HL-60 (cell line): ENCODE data around the gene KDM5B.

Experiments
- TF ChIP-seq, protein P1 (sequence below): IDR thresholded peaks from one replicate; pipeline ENCODE4 v1.5.1; 2011; ENCODE audit warnings: low read length, control low read depth, inconsistent platforms; ENCODE audit not compliant: insufficient read depth
- TF ChIP-seq, protein P2 (sequence below): IDR thresholded peaks from 2 replicates; pipeline ENCODE4 v1.6.1; 2012; ENCODE audit warnings: low read depth; ENCODE audit not compliant: insufficient replicate concordance

DNA sequence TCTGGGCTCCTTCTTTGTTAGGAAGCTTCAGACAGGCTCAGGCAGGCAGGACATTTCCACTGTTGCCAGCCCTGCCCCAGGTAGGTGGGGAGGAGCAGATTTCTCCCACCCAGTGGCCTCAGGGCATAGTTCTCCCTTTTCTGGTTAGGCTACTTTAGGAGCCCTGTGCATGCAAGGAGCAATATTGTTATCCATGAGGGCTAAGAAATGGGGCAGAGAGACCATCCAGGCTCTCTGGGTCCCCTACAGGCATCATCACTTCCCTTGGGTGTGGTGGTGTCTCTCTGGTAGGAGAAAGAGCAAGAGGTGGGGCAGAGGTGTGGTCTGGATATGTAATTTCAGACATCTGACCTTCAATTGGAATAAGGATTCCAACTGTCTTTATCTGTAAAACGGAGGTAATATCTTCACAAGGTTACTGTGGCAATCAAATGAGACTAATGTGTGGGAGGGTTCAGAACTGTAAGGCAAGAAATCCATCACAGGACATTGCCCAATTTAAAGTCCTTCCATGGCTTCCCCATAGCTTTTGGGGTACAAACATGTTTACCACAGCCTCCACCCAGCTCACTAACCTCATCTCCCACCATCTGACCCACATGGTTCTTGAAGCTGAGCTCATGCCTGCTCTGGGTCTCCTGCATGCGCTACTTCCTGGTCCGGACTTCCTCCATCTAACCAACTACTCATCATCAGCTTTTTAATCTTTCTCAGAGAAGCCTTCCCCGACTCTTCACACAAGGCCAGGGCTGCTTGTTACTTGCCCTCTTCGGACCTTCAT is 28.6 kb upstream of the KDM5B start:
- TF ChIP-seq, protein P1, sequence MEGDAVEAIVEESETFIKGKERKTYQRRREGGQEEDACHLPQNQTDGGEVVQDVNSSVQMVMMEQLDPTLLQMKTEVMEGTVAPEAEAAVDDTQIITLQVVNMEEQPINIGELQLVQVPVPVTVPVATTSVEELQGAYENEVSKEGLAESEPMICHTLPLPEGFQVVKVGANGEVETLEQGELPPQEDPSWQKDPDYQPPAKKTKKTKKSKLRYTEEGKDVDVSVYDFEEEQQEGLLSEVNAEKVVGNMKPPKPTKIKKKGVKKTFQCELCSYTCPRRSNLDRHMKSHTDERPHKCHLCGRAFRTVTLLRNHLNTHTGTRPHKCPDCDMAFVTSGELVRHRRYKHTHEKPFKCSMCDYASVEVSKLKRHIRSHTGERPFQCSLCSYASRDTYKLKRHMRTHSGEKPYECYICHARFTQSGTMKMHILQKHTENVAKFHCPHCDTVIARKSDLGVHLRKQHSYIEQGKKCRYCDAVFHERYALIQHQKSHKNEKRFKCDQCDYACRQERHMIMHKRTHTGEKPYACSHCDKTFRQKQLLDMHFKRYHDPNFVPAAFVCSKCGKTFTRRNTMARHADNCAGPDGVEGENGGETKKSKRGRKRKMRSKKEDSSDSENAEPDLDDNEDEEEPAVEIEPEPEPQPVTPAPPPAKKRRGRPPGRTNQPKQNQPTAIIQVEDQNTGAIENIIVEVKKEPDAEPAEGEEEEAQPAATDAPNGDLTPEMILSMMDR: no peak
- TF ChIP-seq, protein P2, sequence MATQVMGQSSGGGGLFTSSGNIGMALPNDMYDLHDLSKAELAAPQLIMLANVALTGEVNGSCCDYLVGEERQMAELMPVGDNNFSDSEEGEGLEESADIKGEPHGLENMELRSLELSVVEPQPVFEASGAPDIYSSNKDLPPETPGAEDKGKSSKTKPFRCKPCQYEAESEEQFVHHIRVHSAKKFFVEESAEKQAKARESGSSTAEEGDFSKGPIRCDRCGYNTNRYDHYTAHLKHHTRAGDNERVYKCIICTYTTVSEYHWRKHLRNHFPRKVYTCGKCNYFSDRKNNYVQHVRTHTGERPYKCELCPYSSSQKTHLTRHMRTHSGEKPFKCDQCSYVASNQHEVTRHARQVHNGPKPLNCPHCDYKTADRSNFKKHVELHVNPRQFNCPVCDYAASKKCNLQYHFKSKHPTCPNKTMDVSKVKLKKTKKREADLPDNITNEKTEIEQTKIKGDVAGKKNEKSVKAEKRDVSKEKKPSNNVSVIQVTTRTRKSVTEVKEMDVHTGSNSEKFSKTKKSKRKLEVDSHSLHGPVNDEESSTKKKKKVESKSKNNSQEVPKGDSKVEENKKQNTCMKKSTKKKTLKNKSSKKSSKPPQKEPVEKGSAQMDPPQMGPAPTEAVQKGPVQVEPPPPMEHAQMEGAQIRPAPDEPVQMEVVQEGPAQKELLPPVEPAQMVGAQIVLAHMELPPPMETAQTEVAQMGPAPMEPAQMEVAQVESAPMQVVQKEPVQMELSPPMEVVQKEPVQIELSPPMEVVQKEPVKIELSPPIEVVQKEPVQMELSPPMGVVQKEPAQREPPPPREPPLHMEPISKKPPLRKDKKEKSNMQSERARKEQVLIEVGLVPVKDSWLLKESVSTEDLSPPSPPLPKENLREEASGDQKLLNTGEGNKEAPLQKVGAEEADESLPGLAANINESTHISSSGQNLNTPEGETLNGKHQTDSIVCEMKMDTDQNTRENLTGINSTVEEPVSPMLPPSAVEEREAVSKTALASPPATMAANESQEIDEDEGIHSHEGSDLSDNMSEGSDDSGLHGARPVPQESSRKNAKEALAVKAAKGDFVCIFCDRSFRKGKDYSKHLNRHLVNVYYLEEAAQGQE: no peak
